ENCODE results near the gene IFITM5. TPM values are rescaled to one million over a fixed set of nuclear protein-coding genes. Genes with fewer than 3 reads are reported as not detected.

Gene IFITM5
- total RNA-seq, 1 experiment from 2014 or later, result not detected

GRCh38 chr11:291281-292210 lies 7.8 kb downstream of the IFITM5 start:
- WGBS (ENCODE audit: extremely low coverage, insufficient read length, low lambda C conversion rate), result no CpG with 5 or more reads among the region's 44 CpGs
- Mint-ChIP-seq H3K27me3 (ENCODE audit: low read depth) (peaks cover 13% of the 10 kb centered on the region), H3K4me1 (peaks cover 25 to 32% of the 10 kb centered on the region in 2 experiments), H3K27ac (peak overlapping the region; percentile 30 to 95 (median 59); a peak in 6 of 7 replicates), H3K4me3 (peak overlapping the region; percentile 22 to 61; a peak in 3 of 5 replicates), H3K9me3 (no peaks in the 10 kb centered on the region), H3K36me3 (ENCODE audit: insufficient read depth in 1 of 3, low read depth in 3 of 3) (peaks cover 19 to 40% (median 23%) of the 10 kb centered on the region in 3 experiments)
- H3K23me2 ChIP-seq (ENCODE audit: insufficient read length, low read depth, low read length, poor library complexity, severe bottlenecking), result peaks cover 9% of the 10 kb centered on the region
- H2BK12ac ChIP-seq (ENCODE audit: insufficient read length, low read depth, low read length), result no peak overlapping the region
- no peak overlapping the region for H4K91ac ChIP-seq (ENCODE audit: insufficient read length, low read depth, low read length)
- no peak overlapping the region for H4K8ac ChIP-seq (replicated peaks; ENCODE audit: insufficient read length, low read depth, low read length)
- H3K79me2 ChIP-seq (ENCODE audit: insufficient read depth, low read length), result no peaks in the 10 kb centered on the region
- H2AFZ ChIP-seq (ENCODE audit: low read length), result no peak overlapping the region
- H2BK5ac ChIP-seq (ENCODE audit: insufficient read length, low read length), result no peak overlapping the region
- H3K79me1 ChIP-seq (ENCODE audit: insufficient read depth, low read depth, low read length, poor library complexity, severe bottlenecking), result no peaks in the 10 kb centered on the region
- no peak overlapping the region for H3T11ph ChIP-seq (ENCODE audit: low read length)
- H3K56ac ChIP-seq (ENCODE audit: insufficient read length, low read depth, low read length), result no peak overlapping the region
- H3K9ac ChIP-seq (ENCODE audit: extremely low read depth, insufficient read length, low read length), result no peak overlapping the region
- H3K18ac ChIP-seq (ENCODE audit: insufficient read length, low read depth, low read length), result no peak overlapping the region
- H2AK5ac ChIP-seq (ENCODE audit: insufficient read length, low read length), result no peak overlapping the region
- H3K4me1 ChIP-seq (ENCODE audit: insufficient read depth, low read length), result no peaks in the 10 kb centered on the region
- H3K4ac ChIP-seq (ENCODE audit: low read depth, low read length), result no peak overlapping the region
- no peak for DNase-seq
- H2BK20ac ChIP-seq (ENCODE audit: low read depth, low read length, poor library complexity, severe bottlenecking), result no peak overlapping the region
- no peak overlapping the region for H3K27ac ChIP-seq (ENCODE audit: insufficient read length, low read depth, low read length)
- no peak overlapping the region for H4K5ac ChIP-seq (ENCODE audit: insufficient read length, low read depth, low read length)
- no peaks in the 10 kb centered on the region for H4K20me1 ChIP-seq (ENCODE audit: control insufficient read depth, insufficient read depth, insufficient read length)
- no peak overlapping the region for H3K4me2 ChIP-seq (ENCODE audit: insufficient read depth, insufficient read length, low read length)
- H3K9me3 ChIP-seq (ENCODE audit: control insufficient read depth, low read depth, low read length), result no peaks in the 10 kb centered on the region
- H2BK15ac ChIP-seq (ENCODE audit: low read depth, low read length), result no peak overlapping the region
- no peak overlapping the region for H2BK120ac ChIP-seq (ENCODE audit: low read depth, low read length, poor library complexity, severe bottlenecking)
- no peak overlapping the region for H3K14ac ChIP-seq (ENCODE audit: insufficient read depth, low read length)
- peaks cover 7% of the 10 kb centered on the region; the same call in 1 of the 2 replicates for H3K27me3 ChIP-seq (ENCODE audit: insufficient read depth, low read length)
- H3K23ac ChIP-seq (ENCODE audit: insufficient read length, low read depth, low read length), result no peak overlapping the region
- no peak for TF ChIP-seq CTCF (conservative IDR thresholded peaks at IDR 0.05)
